HepG2 (cell line): Measurements from ENCODE around the gene MVB12A. TPM values are rescaled to one million over a fixed set of nuclear protein-coding genes. Genes with fewer than 3 reads are reported as not detected.
A peak's percentile ranks its signal among the peaks of the same experiment; 100 is the strongest.

ENCODE experiments used
- ATAC-seq: fragments of 200-7000 bp; cut with Tn5 transposase; 3 replicates; pipeline ENCODE4 v1.9.1; 2020; ENCODE audit warnings: mild to moderate bottlenecking, moderate library complexity
- BruUV-seq: library from RNA; stranded (reverse); fragments of 400-500 nt; replicated peaks from 2 replicates; lab custom pipeline; 2021; lab: Mats Ljungman, UMichigan
- CTCF ChIA-PET: fragments of 300-600 bp; formaldehyde crosslinking; extraction: SDS; loops from one replicate; lab custom pipeline; 2021; ENCODE audit warnings: low total read pairs, inconsistent platforms, low intra/inter-chr PET ratio; lab: Yijun Ruan, JAX
- POLR2A ChIA-PET: fragments of 350-600 bp; sonication (Branson Sonifier 250); formaldehyde crosslinking; loops from one replicate; lab custom pipeline; 2020; ENCODE audit warnings: antibody characterized with exemption, inconsistent platforms; lab: Yijun Ruan, JAX
- DNase-seq: peaks from one replicate; pipeline ENCODE4 v3.0.0-alpha.2; 2015; ENCODE audit warnings: low spot score
- FAIRE-seq: peaks from 3 replicates; lab custom pipeline; 2011; peaks lifted over from hg19 to GRCh38; lab: Jason Lieb, UNC
- H2AFZ ChIP-seq: one replicate; pipeline ENCODE4 v1.6.1; 2011; ENCODE audit warnings: low read length, inconsistent platforms
- H3K27ac ChIP-seq: fragments of 300-600 bp; 3 replicates; pipeline ENCODE4 v1.8.0; 2011; ENCODE audit warnings: mixed run types, mild to moderate bottlenecking, mixed read lengths, low read length, inconsistent platforms; ENCODE audit not compliant: insufficient read depth; ENCODE audit errors: extremely low read length
- H3K27me3 ChIP-seq, 2 experiments: fragments of 200-600 bp in 1 of 2; 2 replicates in 1 of 2; 3 replicates in 1 of 2; pipeline versions ENCODE4 v1.6.0 to v1.8.0; 2011; ENCODE audit warnings: low read length in 2 of 2, mild to moderate bottlenecking in 2 of 2, moderate library complexity in 2 of 2, inconsistent platforms in 1 of 2; ENCODE audit not compliant: insufficient read depth in 2 of 2, control insufficient read depth in 1 of 2
- H3K36me3 ChIP-seq, 2 experiments: fragments of 200-600 bp in 1 of 2; replicated peaks in 1 of 2; 2 replicates in 1 of 2; 3 replicates in 1 of 2; pipeline versions ENCODE4 v1.5.1 to v1.8.0; 2011; ENCODE audit warnings: low read length in 2 of 2, inconsistent platforms in 1 of 2; ENCODE audit not compliant: insufficient read depth in 2 of 2, control insufficient read depth in 1 of 2
- H3K4me1 ChIP-seq: 2 replicates; pipeline ENCODE4 v1.5.1; 2012; ENCODE audit warnings: low read length, inconsistent platforms; ENCODE audit not compliant: insufficient read depth
- H3K4me2 ChIP-seq: 2 replicates; pipeline ENCODE4 v1.6.0; 2011; ENCODE audit warnings: low read depth, low read length, inconsistent platforms
- H3K4me3 ChIP-seq, 3 experiments: fragments of 200-600 bp in 1 of 3; sonication (generic), shearing (Covaris generic) in 1 of 3; replicated peaks in 1 of 3; 2 replicates each; pipeline ENCODE4 v1.5.1; 2011 to 2016; ENCODE audit warnings: low read length in 3 of 3, inconsistent platforms in 2 of 3, low read depth in 2 of 3, mild to moderate bottlenecking in 2 of 3, control low read depth in 1 of 3, mixed read lengths in 1 of 3; ENCODE audit not compliant: insufficient read depth in 1 of 3
- H3K79me2 ChIP-seq: one replicate; pipeline ENCODE4 v1.6.1; 2011; ENCODE audit warnings: low read length, inconsistent platforms; ENCODE audit not compliant: insufficient read depth
- H3K9ac ChIP-seq: 2 replicates; pipeline ENCODE4 v1.6.0; 2011; ENCODE audit warnings: mild to moderate bottlenecking, low read depth, low read length, inconsistent platforms; ENCODE audit not compliant: insufficient read depth
- H3K9me3 ChIP-seq: 2 replicates; pipeline ENCODE4 v1.5.1; 2012; ENCODE audit warnings: mild to moderate bottlenecking, low read length
- H4K20me1 ChIP-seq: 2 replicates; pipeline ENCODE4 v1.6.0; 2011; ENCODE audit warnings: inconsistent platforms, mild to moderate bottlenecking, low read length, moderate library complexity; ENCODE audit not compliant: insufficient read depth
- CHD4 ChIP-seq: fragments of 200-600 bp; sonication (generic); IDR thresholded peaks from 2 replicates; pipeline ENCODE4 v1.7.0; 2017; ENCODE audit warnings: mild to moderate bottlenecking, low read length, borderline replicate concordance
- EHMT2 ChIP-seq: fragments of 200-600 bp; sonication (generic); IDR thresholded peaks from 2 replicates; pipeline ENCODE4 v1.7.0; 2017; ENCODE audit warnings: antibody characterized with exemption, low read depth, low read length, borderline replicate concordance
- MED8 ChIP-seq: sonication (generic); formaldehyde crosslinking; IDR thresholded peaks from 2 replicates; pipeline ENCODE4 v1.8.1; 2023; ENCODE audit warnings: mild to moderate bottlenecking, missing genetic modification reagents; ENCODE audit not compliant: insufficient replicate concordance
- MYNN ChIP-seq: sonication (generic); formaldehyde crosslinking; IDR thresholded peaks from 2 replicates; pipeline ENCODE4 v1.4.0; 2020; ENCODE audit warnings: mild to moderate bottlenecking, low read depth, missing genetic modification reagents
- NCOR1 ChIP-seq: fragments of 200-600 bp; sonication (generic); IDR thresholded peaks from 2 replicates; pipeline ENCODE4 v1.7.0; 2017; ENCODE audit warnings: antibody characterized with exemption, low read length, borderline replicate concordance
- SSRP1 ChIP-seq: IDR thresholded peaks from 2 replicates; pipeline ENCODE4 v1.6.1; 2016; ENCODE audit warnings: control low read depth
- ZIK1 ChIP-seq: sonication (generic); formaldehyde crosslinking; IDR thresholded peaks from 2 replicates; pipeline ENCODE4 v1.5.0; 2020; ENCODE audit warnings: mild to moderate bottlenecking, low read depth, missing genetic modification reagents, borderline replicate concordance
- ZNF33B ChIP-seq: sonication (generic); formaldehyde crosslinking; IDR thresholded peaks from 2 replicates; pipeline ENCODE4 v1.5.1; 2020; ENCODE audit warnings: mild to moderate bottlenecking, missing genetic modification reagents
- ZNF34 ChIP-seq: sonication (generic); formaldehyde crosslinking; IDR thresholded peaks from 2 replicates; pipeline ENCODE4 v1.4.0; 2020; ENCODE audit warnings: mild to moderate bottlenecking, missing genetic modification reagents, borderline replicate concordance
- ZNF44 ChIP-seq: sonication (generic); formaldehyde crosslinking; IDR thresholded peaks from 2 replicates; pipeline ENCODE4 v1.5.1; 2020; ENCODE audit warnings: mild to moderate bottlenecking, missing genetic modification reagents
- ZNF615 ChIP-seq: sonication (generic); formaldehyde crosslinking; IDR thresholded peaks from 2 replicates; pipeline ENCODE4 v1.5.0; 2020; ENCODE audit warnings: mild to moderate bottlenecking, missing genetic modification reagents, borderline replicate concordance
- ZNF775 ChIP-seq: sonication (generic); formaldehyde crosslinking; IDR thresholded peaks from 2 replicates; pipeline ENCODE4 v1.4.0; 2020; ENCODE audit warnings: missing genetic modification reagents, mild to moderate bottlenecking, moderate library complexity, borderline replicate concordance
- ZSCAN25 ChIP-seq: sonication (generic); formaldehyde crosslinking; IDR thresholded peaks from 2 replicates; pipeline ENCODE4 v1.8.0; 2022; ENCODE audit warnings: mild to moderate bottlenecking, missing genetic modification reagents
- WGBS: methylation state at CpG from one replicate; pipeline ENCODE4 v1.1.6; 2017; ENCODE audit warnings: low lambda C conversion rate; 5-methylcytosine and 5-hydroxymethylcytosine counted together
- in situ Hi-C: cut with HindIII; loops from 2 replicates; pipeline ENCODE4 v1.10.0; 2017; ENCODE audit warnings: low pct_unique_long_range_greater_than_20kb; ENCODE audit not compliant: extremely low pct_ligation_motif_present
- intact Hi-C: fragments of 100-400 bp; cut with micrococcal nuclease; formaldehyde crosslinking; loops from one replicate; pipeline ENCODE4 v1.10.0; 2022; ENCODE audit not compliant: unreplicated experiment
- polyA plus RNA-seq, 8 experiments: library from polyadenylated mRNA; depleted of rRNA in 3 of 8; stranded (reverse) in 7 of 8; unstranded in 1 of 8; fragments of >200 nt; fragmentation: Illumina TruSeq in 4 of 8; extraction: Trizol in 4 of 8; gene quantifications; 2 replicates each; pipeline versions ENCODE4 v1.2.1 to v1.2.3, GENCODE V29; 2011 to 2016; ENCODE audit warnings: low read depth in 4 of 8, missing spikeins in 1 of 8, mixed read lengths in 1 of 8; ENCODE audit not compliant: insufficient read depth in 1 of 8
- total RNA-seq, 5 experiments: library from RNA; depleted of rRNA; stranded (reverse); fragments of >200 nt; fragmentation: Illumina TruSeq; extraction: Trizol; gene quantifications; 2 replicates each; pipeline ENCODE4 v1.2.3, GENCODE V29; 2016; ENCODE audit warnings: low read depth in 1 of 5

Gene MVB12A
- total and polyA plus RNA-seq, 2 of the 13 experiments (the other 11 are each of a cell fraction or from before 2014, with no cell fraction given): 35.7 to 36.1 TPM

DNA sequence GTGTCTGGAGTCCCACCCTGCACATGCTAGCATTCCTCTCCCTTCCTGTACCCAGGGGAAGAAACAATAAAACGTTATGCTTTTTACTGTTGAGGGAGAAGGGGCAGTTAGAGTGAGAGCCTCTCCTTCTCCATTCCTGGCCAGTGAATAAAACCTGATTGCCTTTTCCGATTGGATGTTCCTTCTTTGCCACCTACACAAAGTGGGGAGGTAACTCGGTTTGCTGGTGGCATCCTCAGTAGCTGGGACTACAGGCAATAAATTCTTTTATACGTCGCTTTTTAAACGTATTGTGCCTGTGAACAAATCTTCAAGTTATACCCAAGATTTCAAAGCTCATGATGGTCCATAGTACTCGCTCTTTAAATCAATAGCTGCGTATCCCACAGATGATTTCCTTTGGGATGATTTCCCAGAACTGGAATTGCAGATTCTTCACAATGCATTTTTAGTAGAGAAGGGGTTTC, 660 bp upstream of the MVB12A start:
- H4K20me1 ChIP-seq: no peaks in the 10 kb centered on the region
- no peaks in the 10 kb centered on the region for H3K27me3 ChIP-seq
- DNase-seq (no peak), ATAC-seq (no peak), FAIRE-seq (peak; percentile 12)
- H3K79me2 ChIP-seq: no peaks in the 10 kb centered on the region
- peak overlapping the region; percentile 65 for H3K27ac ChIP-seq
- peaks cover 1 to 12% of the 10 kb centered on the region in 2 experiments; a peak in 2 of 5 replicates for H3K36me3 ChIP-seq
- H3K9me3 ChIP-seq: no peaks in the 10 kb centered on the region
- TSS peak; percentile 98 for BruUV-seq
- in situ Hi-C loops: no loop called here
- CTCF ChIA-PET: no interaction called here
- peak overlapping the region; percentile 91 for H3K4me2 ChIP-seq
- peak overlapping the region; percentile 57 to 82 (median 62) for H3K4me3 ChIP-seq
- intact Hi-C loops: loop anchor here (1.0 kb wide), 1 partner anchor 14 kb away; the partner anchor contains the start of gene BST2
- peak overlapping the region; percentile 69 for H3K9ac ChIP-seq
- peaks cover 17% of the 10 kb centered on the region for H3K4me1 ChIP-seq
- POLR2A ChIA-PET: interaction anchor here (0.6 to 2.0 kb wide), 13 partner anchors 10 to 440 kb away, joined by 3 to 76 read pairs (median 4); partner anchors contain the start of genes BST2, DDA1 and MRPL34
- H2AFZ ChIP-seq: no peak overlapping the region
- 0 out of 2 replicates have a peak, but pooled peaks have one; percentile 50 for TF ChIP-seq ZNF33B (CRISPR knock-in tag)
- TF ChIP-seq ZNF615 (CRISPR knock-in tag): 0 out of 2 replicates have a peak, but pooled peaks have one; percentile 72
- TF ChIP-seq MYNN (CRISPR knock-in tag): 0 out of 2 replicates have a peak, but pooled peaks have one; percentile 4
- TF ChIP-seq ZIK1 (CRISPR knock-in tag): 0 out of 2 replicates have a peak, but pooled peaks have one; percentile 26
- TF ChIP-seq NCOR1: peak; percentile 13; the same call in 1 of the 2 replicates
- peak; percentile 15; the same call in 1 of the 2 replicates for TF ChIP-seq ZNF44 (CRISPR knock-in tag)
- 0 out of 2 replicates have a peak, but pooled peaks have one; percentile 59 for TF ChIP-seq ZNF775 (CRISPR knock-in tag)
- no peak for TF ChIP-seq ZNF34 (CRISPR knock-in tag)
- 0 out of 2 replicates have a peak, but pooled peaks have one; percentile 31 for TF ChIP-seq CHD4
- TF ChIP-seq ZSCAN25 (CRISPR knock-in tag): 0 out of 2 replicates have a peak, but pooled peaks have one; percentile 9
- 0 out of 2 replicates have a peak, but pooled peaks have one; percentile 29 for TF ChIP-seq SSRP1
- TF ChIP-seq MED8: no peak
- TF ChIP-seq EHMT2: no peak
- 28% methylated on average over 8 of the region's 8 CpGs for WGBS
